AG10803 (cell line): ENCODE results near the gene DPEP1.

Source experiments
- DNase-seq: peaks from one replicate; pipeline ENCODE4 v3.0.0; 2010; ENCODE audit warnings: low read depth
- H3K4me3 ChIP-seq: 2 replicates; pipeline ENCODE4 v1.5.1; 2011; ENCODE audit warnings: mild to moderate bottlenecking, low read length, control low read depth
- TF ChIP-seq, protein P1 (sequence below): conservative IDR thresholded peaks from 2 replicates; pipeline ENCODE4 v1.5.1; 2011; ENCODE audit warnings: mild to moderate bottlenecking, low read length, control low read depth, inconsistent platforms

DPEP1 gene

DNA sequence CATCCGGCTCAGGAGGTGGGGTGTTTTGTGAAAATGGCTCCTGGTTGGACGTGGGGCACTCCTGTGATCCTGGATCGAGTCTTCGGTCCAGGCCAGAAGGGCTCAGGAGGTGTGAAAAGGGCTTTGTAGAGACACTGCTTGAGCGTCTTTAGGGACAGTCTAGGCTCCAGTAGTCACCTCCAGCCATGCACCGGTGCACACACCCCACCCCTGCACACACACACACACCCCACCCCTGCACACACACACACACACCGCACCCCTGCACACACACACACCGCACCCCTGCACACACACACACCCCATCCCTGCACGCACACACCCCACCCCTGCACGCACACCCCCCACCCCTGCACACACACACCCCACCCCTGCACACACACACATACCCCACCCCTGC is 25.0 kb downstream of the DPEP1 start:
- no peak overlapping the region for H3K4me3 ChIP-seq
- no peak for DNase-seq
- TF ChIP-seq, protein P1, sequence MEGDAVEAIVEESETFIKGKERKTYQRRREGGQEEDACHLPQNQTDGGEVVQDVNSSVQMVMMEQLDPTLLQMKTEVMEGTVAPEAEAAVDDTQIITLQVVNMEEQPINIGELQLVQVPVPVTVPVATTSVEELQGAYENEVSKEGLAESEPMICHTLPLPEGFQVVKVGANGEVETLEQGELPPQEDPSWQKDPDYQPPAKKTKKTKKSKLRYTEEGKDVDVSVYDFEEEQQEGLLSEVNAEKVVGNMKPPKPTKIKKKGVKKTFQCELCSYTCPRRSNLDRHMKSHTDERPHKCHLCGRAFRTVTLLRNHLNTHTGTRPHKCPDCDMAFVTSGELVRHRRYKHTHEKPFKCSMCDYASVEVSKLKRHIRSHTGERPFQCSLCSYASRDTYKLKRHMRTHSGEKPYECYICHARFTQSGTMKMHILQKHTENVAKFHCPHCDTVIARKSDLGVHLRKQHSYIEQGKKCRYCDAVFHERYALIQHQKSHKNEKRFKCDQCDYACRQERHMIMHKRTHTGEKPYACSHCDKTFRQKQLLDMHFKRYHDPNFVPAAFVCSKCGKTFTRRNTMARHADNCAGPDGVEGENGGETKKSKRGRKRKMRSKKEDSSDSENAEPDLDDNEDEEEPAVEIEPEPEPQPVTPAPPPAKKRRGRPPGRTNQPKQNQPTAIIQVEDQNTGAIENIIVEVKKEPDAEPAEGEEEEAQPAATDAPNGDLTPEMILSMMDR = no peak

DNA sequence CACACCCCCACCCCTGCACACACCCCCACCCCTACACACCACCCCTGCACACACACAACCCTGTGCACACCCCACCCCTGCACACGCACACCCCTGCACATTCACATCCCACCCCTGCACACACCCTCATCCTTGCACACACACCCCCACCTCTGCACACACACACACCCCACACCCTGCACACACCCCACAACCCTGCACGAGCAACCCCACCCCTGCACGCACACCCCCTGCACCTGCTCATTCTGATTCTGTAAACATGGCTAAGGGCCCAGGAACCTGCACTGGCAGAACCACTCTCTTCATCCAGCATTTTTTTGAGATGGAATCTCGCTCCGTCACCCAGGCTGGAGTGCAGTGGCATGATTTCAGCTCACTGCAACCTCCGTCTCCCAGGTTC is 25.9 kb downstream of the DPEP1 start:
- H3K4me3 ChIP-seq = no peak overlapping the region
- DNase-seq = no peak
- TF ChIP-seq, protein P1 = no peak

DNA sequence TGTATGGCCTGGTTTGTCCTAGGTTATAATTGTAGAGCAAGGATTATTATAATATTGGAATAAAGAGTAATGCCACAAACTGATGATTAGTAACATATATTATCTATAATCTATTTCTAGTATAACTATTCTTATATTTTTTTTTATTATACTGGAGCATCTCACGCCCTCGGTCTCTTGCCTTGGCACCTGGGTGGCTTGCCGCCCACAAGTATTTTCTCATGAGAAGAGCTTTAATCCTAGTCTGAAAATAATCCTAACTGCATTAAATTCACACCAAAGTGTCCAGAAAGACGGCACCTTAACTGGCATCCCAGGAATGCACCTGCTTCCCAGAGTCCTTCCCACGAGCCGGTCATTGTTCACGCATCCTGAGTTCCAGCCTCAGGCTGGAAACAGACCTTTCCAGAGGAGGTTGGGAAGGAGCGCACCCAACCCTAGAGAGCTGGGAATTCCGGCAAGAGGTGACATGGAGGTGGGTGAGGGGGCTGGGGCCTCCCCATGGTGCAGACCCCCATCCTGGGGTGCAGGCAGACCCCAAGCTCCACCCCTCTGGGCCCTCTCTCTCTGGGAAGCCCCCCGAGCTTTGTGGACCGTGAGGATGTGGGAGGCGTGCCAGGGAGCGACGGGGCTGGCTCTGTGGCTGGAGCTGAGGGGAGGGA is 28.1 kb downstream of the DPEP1 start:
- H3K4me3 ChIP-seq = no peak overlapping the region
- TF ChIP-seq, protein P1 = no peak
- DNase-seq = no peak

DNA sequence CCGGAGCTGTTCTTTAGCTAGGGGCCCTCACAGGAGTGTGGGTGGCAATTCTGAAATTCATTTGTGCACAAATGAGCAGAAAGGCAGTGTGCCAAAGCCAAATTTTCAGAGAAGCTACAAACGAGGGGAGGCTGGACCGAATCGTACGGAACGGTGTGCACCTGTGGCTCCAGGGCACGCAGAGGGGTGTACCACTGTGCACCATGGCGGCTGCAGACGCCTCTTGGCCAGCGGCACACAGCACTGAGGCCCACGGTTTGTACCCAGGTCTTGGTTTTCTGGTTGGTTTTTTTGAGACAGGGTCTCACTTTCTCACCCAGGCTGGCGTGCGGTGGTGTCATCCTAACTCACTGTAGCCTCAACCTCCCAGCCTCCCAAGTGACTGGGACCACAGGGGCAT is 29.1 kb downstream of the DPEP1 start:
- DNase-seq = no peak
- no peak overlapping the region for H3K4me3 ChIP-seq
- TF ChIP-seq, protein P1 = no peak

DNA sequence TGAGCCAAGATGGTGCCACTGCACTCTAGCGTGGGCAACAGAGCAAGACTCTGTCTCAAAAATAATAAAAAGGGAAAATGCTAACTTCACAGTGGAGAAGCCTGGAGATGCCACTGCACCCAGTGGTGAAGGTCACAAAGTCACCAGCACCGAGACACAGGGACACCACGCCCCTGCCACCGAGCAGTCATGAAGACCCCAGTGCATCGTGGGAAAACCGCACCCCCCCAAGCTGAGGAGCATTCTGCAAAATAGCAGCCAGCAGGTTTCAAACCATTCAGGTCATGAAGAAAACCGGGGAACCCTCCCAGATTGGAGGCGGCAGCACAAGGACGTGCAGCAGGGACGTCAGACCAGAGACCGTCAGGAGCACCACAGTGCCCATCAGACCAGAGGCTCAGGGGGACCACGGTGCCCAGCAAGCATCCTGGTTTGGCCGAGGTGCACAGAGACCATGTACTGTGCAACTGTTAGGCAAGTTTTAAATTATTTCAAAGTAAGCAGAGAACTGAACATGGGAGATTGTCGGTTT is 30.4 kb downstream of the DPEP1 start:
- TF ChIP-seq, protein P1 = no peak
- no peak for DNase-seq
- no peak overlapping the region for H3K4me3 ChIP-seq

DNA sequence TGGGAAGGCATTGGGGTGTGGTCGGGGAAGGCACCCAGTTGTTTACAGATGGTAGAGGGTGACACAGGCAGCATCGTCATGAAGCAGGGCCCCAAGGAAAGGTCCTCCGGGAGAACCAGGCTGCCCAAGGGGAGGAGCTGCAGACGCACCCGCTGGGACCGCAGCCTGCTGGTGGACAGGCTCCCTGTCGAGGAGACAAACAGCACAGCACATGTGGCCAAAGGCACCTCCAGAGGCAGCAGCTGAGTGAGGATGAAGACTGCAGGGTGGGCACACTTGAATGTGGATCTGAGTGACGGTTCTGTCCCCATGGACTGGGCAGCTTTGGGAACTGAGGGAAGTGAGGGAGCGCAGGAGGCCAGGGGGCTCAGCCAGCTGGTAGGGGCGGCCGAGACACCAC is 31.7 kb downstream of the DPEP1 start:
- no peak for DNase-seq
- TF ChIP-seq, protein P1 = no peak
- no peak overlapping the region for H3K4me3 ChIP-seq

DNA sequence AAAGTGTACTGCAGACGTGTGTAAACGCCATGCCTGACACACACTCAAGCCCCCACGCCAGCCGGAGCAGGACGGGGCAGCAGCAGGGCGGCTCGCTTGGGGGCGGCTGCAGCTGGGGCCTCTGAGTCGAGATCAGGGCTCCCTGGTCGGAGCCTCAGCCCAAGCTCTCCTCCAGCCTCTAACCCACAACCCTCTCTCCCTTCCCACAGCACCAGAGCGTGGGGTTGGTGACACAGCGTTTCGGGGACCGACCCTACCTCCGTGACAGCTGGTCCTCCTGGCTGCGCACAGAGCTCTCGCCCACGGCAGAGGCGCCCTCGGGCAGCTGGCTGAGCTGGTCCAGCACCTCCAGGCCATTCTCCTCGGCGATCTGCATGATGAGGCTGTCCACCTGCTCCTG is 32.8 kb downstream of the DPEP1 start:
- DNase-seq = no peak
- H3K4me3 ChIP-seq = no peak overlapping the region
- TF ChIP-seq, protein P1 = no peak
